GM19035 (cell line): ENCODE results near the gene PSMD11.
"Not testable (repeated sequence)": the region's sequence is repeated elsewhere in the genome, so short reads cannot be mapped to it uniquely, and the experiment has no call there.

Source experiments
- ATAC-seq: cut with Tn5 transposase; IDR thresholded peaks from one replicate; pipeline ENCODE4 v1.9.1; 2021; ENCODE audit not compliant: unreplicated experiment

PSMD11 gene

GRCh38 chr17:32444301-32445073 lies at the start of gene PSMD11:
TSS of gene PSMD11 (plus strand) at chr17:32444510. CDS start at chr17:32444524, 14 bp downstream.
- ATAC-seq, result peak; percentile 93

DNA sequence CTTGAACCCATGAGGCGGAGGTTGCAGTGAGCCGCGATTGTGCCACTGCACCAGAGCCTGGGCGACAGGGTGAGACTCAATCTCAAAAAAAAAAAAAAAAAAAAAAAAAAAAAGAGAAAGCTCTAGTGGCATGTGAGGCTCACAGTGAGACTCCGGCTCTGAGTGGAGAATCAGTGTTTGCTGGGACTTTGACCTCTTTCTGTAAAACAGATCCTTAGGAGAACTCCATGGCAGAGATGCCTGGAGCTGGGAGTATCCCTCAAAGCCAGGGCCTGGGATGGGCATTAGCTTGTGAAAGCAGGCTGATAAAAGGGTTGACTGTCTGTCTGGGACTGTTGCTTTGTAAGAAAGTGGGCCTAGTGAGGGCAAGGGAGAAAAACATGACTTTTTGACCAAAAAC lies 48.0 kb upstream of the PSMD11 start:
- ATAC-seq, result no peak

GRCh38 chr17:32398946-32399345 lies 45.4 kb upstream of the PSMD11 start:
- no peak for ATAC-seq

GRCh38 chr17:32410085-32410484 lies 34.2 kb upstream of the PSMD11 start:
- ATAC-seq, result not testable (repeated sequence)

GRCh38 chr17:32426894-32427293 lies 17.4 kb upstream of the PSMD11 start:
- no peak for ATAC-seq

DNA sequence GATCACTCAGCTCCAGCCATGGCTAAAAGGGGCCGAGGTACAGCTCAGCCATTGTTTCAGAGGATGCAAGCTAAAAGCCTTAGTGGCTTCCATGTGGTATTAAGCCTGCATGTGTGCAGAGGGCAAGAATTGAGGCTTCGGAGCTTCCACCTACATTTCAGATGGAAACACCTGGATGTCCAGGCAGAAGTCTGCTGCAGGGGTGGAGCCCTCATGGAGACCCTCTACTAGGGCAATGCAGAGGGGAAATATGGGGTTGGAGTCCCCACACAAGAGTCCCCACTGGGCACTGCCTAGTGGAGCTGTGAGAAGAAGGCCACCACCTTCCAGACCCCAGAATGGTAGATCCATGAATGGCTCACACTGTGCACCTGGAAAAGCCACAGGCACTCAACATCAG lies 14.7 kb upstream of the PSMD11 start:
- no peak for ATAC-seq

DNA sequence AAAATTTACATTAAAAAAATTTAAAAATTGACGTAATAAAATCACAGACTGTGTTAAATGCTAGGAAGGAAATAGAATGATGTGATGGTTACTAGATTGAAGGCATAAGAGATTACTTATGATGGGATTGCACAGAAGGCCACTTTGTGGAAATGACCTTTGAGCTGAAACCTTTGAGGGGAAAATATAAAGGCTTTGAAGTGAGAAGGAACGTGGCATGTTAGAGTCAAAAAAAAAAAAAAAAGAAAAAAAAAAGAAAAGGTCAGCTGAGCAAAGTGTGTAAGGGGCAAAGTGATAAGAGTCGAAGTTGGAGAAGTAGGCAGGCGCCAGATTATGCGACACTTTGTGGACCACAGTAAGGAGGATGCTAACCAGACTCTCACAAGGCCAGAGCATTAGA lies 3.6 kb upstream of the PSMD11 start:
- ATAC-seq, result no peak

DNA sequence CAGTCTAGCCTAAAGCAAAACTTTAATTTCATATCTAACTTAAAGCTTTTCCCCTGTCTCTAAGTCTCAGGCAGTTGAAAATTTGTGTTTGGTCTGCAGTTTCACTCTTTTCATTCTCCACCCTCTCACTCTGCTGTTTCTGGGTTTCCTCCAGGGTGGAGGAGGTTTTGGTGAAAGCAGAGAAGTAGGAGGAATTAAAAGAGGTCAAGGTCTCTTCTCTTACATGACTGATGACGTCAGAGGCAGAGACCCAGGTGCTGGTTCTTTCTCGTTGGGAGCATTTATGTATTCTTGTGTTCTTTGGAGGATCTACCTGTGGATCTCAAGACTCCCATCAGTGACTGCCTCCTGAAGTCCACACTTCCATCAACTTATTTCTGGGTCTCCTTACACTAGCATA lies 2.4 kb upstream of the PSMD11 start:
- ATAC-seq, result no peak

DNA sequence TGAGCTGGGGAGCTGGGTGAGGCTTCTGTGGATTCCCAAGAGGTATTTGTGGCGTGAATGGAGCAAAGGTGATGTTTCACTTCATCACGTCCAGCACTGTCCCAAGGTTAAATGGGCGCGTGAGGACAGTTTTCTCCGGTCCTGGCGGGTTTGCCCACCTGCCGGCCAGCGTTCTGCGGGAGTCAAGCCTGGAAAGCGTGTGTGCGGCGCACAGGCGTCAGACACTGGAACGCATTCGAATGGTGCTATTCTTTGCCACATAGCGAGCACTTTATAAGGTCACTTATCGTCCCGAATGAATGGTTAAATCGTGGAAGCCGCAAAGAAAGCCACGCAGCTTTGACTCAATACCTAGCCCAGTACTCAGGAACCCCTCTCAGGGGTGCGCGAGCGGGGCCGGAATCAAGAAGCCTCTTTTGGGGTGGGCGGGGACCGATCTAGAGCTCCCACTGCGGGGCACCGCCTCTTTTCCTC lies 446 bp upstream of the PSMD11 start:
- ATAC-seq, result no peak

GRCh38 chr17:32445074-32445415 lies 735 bp downstream of the PSMD11 start:
- ATAC-seq, result peak; percentile 11

- no peak for ATAC-seq
These were observed 1.2 kb downstream of the PSMD11 start for GRCh38 chr17:32445497-32445896.

- ATAC-seq, result no peak
These were observed 1.7 kb downstream of the PSMD11 start for GRCh38 chr17:32445971-32446370.

DNA sequence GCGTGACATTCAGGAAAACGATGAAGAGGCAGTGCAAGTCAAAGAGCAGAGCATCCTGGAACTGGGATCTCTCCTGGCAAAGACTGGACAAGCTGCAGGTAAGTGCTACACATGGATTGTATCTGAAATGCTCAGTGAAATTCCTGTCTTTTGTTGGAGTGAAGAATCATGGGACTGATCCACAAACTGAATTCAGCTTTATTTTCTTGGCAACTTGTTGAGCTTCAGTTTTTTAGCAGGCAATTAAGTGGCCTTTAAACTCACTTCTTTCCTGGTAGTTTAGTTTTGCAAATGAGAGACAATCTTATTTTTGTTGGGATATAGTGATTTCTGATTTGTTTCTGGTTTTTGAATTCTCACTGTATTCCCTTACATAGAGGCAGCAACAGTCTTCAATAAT lies 2.6 kb downstream of the PSMD11 start:
- ATAC-seq, result no peak

DNA sequence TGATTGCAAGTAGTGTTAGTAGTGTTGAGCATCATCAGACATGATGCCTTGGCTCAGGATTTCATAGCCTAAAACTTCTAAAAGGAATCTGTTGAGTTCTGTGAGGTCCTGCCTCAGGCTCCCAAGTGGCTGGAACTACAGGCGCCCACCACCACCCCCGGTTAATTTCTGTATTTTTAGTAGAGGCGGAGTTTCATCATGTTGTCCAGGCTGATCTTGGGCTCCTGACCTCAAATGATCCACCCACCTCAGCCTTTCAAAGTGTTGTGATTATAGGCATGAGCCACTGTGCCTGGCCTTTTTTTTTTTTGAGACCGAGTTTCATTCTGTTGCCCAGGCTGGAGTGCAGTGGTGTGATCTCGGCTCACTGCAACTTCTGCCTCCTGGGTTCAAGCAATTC lies 5.7 kb downstream of the PSMD11 start:
- no peak for ATAC-seq

DNA sequence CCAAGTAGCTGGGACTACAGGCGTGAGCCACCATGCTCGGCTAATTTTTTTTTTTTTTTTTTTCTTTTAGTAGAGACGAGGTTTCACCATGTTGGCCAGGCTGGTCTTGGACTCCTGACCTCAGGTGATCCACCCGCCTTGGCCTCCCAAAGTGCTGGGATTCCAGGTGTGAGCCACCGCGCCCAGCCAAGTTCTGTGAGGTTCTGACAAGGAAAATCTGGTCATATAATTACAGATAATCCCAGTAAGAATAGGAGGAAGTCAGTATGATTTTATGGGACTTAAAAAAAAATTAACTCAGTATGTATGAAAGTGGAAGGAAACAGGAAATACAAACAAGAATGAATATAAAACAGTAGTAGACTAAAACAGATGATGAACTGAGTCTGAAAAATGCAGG lies 6.1 kb downstream of the PSMD11 start:
- not testable (repeated sequence) for ATAC-seq

- no peak for ATAC-seq
These were observed 7.6 kb downstream of the PSMD11 start for GRCh38 chr17:32451879-32452278.

- ATAC-seq, result no peak
These were observed 8.0 kb downstream of the PSMD11 start for GRCh38 chr17:32452281-32452680.

- ATAC-seq, result no peak
These were observed 9.1 kb downstream of the PSMD11 start for GRCh38 chr17:32453370-32453769.

DNA sequence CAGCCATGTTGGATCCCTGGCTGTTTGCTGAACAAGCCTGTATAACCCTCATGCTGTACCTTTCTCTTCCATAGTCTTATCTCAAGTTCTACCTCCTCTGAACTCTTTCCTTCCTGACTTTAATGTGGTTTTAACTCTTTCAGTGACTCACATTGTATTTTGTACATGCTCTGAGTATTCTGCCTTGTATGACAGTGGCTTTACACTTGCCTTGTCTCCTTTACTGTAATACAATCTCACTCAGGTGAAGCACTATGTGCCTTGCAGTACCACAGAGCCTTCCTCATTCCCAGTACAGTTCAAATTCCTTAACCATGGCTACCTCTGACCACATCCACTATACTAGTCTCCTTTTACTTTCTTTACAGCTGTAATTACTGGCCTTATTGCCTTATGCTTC lies 14.1 kb downstream of the PSMD11 start:
- ATAC-seq, result no peak

DNA sequence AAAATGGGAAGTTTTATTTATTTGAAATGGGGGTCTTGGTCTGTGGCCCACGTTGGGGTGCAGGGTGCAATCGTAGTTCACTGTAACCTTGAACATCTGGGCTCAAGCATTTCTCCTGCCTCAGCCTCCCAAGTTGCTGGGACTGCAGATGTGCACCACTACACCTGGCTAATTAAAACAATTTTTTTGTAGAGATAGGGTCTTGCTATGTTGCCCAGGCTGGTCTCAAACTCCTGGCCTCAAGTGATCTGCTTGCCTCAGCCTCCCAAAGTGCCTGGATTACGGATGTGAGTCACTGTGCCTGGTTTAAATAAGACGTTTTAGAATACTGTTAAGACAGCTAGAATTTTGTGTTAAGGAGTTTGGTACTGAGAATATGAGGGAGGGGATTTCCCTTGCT lies 15.7 kb downstream of the PSMD11 start:
- no peak for ATAC-seq

DNA sequence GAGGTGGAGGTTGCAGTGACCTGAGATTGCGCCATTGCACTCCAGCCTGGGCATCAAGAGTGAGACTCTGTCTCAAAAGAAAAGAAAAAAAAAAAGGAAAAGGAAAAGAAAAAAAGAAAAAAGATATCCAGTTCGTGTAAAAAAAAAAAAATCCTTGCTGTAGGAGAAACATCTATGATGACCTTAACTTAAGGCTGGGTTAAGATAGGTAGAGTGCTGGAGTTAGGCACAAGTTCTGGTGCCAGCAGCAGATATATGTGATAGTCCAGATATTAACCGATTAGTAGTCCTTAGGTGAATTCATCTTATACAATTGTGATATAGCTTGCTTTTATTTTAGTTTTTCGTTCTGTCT lies 17.2 kb downstream of the PSMD11 start:
- ATAC-seq, result no peak

DNA sequence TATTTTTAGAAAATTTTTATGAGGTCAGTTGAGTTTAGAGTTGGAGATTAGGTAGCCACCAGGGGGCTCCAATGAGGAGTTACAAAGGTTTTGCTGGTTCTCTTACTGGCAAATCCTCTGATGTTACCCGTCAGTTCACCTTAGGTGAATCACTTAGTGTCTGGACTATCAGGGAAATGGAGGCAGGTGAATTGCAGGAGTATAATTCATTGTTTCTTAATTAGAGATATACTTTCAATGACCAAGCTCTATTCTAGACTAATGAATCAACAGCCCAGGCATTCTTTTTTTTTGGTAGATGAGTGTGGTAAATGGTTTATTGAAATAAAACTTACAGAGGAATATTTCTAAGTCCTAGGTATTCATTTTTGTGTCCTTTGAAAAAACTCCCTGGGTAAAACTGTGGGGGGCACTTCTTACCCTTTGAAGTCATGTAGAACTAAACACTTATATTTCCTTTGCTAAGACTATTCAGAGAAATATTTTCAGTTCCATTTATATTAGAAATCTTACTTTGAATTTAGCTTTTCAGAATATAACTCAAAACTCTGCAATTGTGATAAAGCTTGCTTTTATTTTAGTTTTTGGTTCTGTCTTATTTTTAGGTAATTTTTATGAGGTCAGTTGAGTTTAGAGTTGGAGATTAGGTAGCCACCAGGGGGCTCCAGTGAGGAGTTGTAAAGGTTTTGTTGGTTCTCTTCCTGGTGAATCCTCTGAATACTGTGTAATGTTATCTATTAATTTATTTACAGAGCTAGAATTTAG lies 17.7 kb downstream of the PSMD11 start:
- no peak for ATAC-seq
